ENCODE data around the gene GREM2.

GREM2 gene

GRCh38 chr1:240492832-240493440 is 119.0 kb downstream of the GREM2 start:
- Histone ChIP-seq H3K4me3 (ENCODE audit: low read depth, low read length) (no peak overlapping the region), H3K27me3 (no peaks in the 10 kb centered on the region), H3K9me3 (no peaks in the 10 kb centered on the region), H3K4me1 (no peaks in the 10 kb centered on the region; the same call in 1 of the 2 replicates), H3K36me3 (no peaks in the 10 kb centered on the region)
- peak; percentile 23 for DNase-seq
- TF ChIP-seq, protein P1, sequence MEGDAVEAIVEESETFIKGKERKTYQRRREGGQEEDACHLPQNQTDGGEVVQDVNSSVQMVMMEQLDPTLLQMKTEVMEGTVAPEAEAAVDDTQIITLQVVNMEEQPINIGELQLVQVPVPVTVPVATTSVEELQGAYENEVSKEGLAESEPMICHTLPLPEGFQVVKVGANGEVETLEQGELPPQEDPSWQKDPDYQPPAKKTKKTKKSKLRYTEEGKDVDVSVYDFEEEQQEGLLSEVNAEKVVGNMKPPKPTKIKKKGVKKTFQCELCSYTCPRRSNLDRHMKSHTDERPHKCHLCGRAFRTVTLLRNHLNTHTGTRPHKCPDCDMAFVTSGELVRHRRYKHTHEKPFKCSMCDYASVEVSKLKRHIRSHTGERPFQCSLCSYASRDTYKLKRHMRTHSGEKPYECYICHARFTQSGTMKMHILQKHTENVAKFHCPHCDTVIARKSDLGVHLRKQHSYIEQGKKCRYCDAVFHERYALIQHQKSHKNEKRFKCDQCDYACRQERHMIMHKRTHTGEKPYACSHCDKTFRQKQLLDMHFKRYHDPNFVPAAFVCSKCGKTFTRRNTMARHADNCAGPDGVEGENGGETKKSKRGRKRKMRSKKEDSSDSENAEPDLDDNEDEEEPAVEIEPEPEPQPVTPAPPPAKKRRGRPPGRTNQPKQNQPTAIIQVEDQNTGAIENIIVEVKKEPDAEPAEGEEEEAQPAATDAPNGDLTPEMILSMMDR (IDR thresholded peaks at IDR 0.05; ENCODE audit: low read depth, low read length): no peak

GRCh38 chr1:240491796-240492195 is 120.2 kb downstream of the GREM2 start:
- no peak for DNase-seq
- no peaks in the 10 kb centered on the region for H3K27me3 ChIP-seq
- H3K4me1 ChIP-seq: peaks cover 2% of the 10 kb centered on the region
- TF ChIP-seq, protein P1 (IDR thresholded peaks at IDR 0.05; ENCODE audit: low read depth, low read length): no peak
- H3K9me3 ChIP-seq: no peaks in the 10 kb centered on the region
- no peak overlapping the region for H3K4me3 ChIP-seq (ENCODE audit: low read depth, low read length)
- H3K36me3 ChIP-seq: no peaks in the 10 kb centered on the region

GRCh38 chr1:240491156-240491555 is 120.8 kb downstream of the GREM2 start:
- H3K4me3 ChIP-seq (ENCODE audit: low read depth, low read length): no peak overlapping the region
- TF ChIP-seq, protein P1 (IDR thresholded peaks at IDR 0.05; ENCODE audit: low read depth, low read length): no peak
- no peak for DNase-seq

DNA sequence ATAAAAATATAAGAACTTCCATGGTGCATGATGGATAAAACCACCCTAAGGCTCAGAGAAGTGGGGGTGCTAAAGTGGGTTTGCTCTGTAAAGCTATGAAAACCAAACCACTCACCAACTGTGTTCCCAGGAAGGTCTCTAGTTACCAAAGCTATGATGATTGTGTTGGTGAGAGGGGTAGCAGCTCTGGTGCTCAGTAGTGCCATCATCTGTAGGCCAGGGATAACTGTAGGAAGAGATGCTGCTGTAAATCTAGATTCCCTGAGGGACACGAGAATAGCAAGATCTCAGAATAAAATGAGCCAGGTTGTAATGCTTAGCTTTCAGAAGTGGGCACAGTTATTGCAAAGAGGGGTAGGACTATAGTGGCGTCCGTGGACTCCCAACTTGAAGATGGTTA is 124.5 kb downstream of the GREM2 start:
- Histone ChIP-seq H3K4me1 (peaks cover 15% of the 10 kb centered on the region), H3K27me3 (no peaks in the 10 kb centered on the region), H3K36me3 (no peaks in the 10 kb centered on the region), H3K9me3 (no peaks in the 10 kb centered on the region), H3K4me3 (ENCODE audit: low read depth, low read length) (no peak overlapping the region)
- no peak for DNase-seq
- TF ChIP-seq, protein P1 (IDR thresholded peaks at IDR 0.05; ENCODE audit: low read depth, low read length): no peak

More at GRCh38 chr1:240491156-240491555, 120.8 kb downstream of the GREM2 start:
- Histone ChIP-seq H3K9me3 (no peaks in the 10 kb centered on the region), H3K4me1 (peaks cover 9% of the 10 kb centered on the region), H3K27me3 (no peaks in the 10 kb centered on the region), H3K36me3 (no peaks in the 10 kb centered on the region)

- no peak for DNase-seq
Observed at GRCh38 chr1:240486611-240487010, 125.3 kb downstream of the GREM2 start.

More at GRCh38 chr1:240486611-240487010, 125.3 kb downstream of the GREM2 start:
- TF ChIP-seq, protein P1 (IDR thresholded peaks at IDR 0.05; ENCODE audit: low read depth, low read length): no peak
- H3K4me3 ChIP-seq (ENCODE audit: low read depth, low read length): no peak overlapping the region
- H3K9me3 ChIP-seq: no peaks in the 10 kb centered on the region
- no peaks in the 10 kb centered on the region for H3K27me3 ChIP-seq
- H3K4me1 ChIP-seq: peaks cover 15% of the 10 kb centered on the region
- H3K36me3 ChIP-seq: no peaks in the 10 kb centered on the region
